Esophagus squamous epithelium (tissue), 4 donors: ENCODE measurements around the gene ICAM4.

Experiments used
- POLR2A ChIP-seq, 4 donors: fragments of 450-650 bp; IDR thresholded peaks; one replicate each; pipeline ENCODE4 v1.6.1; 2017; ENCODE audit warnings: antibody characterized with exemption in 4 of 4, mild to moderate bottlenecking in 4 of 4, moderate library complexity in 3 of 4
- TF ChIP-seq, protein P1 (sequence below), 6 experiments: fragments of 450-650 bp in 4 of 6; fragments of 200-600 bp in 2 of 6; sonication (generic) in 2 of 6; IDR thresholded peaks; one replicate each; pipeline ENCODE4 v1.5.1; 2016 to 2019; ENCODE audit warnings: antibody characterized with exemption in 6 of 6, mild to moderate bottlenecking in 4 of 6, moderate library complexity in 4 of 6

DNA sequence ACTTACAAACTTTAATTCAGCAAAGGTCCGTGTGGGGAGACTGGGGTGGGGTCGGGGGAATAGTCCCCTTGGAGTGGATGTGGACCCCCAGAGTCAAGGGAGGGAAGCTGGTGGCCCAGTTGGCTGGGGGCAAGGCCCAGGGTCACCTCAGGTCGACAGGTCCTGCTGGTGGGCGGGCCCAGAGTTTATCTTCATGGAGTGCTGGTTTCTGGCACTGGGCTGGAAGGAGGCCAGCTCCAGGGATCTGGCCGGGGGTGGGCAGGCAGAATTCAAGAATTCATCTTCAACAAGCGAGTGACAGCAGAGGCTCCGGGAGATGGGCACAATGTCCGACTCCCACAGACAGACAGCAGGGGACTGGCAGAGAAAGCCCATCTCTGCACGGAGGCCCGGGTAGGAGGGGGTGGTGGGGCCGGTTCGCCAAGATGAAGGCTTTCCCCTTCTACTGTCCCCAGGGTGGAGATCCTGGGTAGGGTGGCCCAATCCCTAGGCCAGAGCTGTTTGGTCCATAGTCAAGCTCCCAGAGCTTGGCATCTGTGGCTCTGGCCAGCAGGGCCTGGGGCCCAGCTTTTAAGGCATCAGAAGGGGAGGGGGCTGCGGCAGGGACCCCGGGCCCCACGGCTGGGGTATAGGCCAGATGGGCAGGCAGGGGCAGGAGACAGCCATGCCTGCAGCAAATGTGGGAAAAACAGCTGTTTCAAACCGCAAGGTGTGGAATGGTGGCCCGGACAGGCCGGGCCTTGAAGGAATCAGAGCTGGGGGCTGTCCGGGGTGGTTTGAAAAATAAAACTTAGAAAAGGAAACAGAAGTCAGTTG, 29.7 kb downstream of the ICAM4 start:
- TF ChIP-seq POLR2A (IDR thresholded peaks at IDR 0.05) = no peak
- TF ChIP-seq, protein P1, sequence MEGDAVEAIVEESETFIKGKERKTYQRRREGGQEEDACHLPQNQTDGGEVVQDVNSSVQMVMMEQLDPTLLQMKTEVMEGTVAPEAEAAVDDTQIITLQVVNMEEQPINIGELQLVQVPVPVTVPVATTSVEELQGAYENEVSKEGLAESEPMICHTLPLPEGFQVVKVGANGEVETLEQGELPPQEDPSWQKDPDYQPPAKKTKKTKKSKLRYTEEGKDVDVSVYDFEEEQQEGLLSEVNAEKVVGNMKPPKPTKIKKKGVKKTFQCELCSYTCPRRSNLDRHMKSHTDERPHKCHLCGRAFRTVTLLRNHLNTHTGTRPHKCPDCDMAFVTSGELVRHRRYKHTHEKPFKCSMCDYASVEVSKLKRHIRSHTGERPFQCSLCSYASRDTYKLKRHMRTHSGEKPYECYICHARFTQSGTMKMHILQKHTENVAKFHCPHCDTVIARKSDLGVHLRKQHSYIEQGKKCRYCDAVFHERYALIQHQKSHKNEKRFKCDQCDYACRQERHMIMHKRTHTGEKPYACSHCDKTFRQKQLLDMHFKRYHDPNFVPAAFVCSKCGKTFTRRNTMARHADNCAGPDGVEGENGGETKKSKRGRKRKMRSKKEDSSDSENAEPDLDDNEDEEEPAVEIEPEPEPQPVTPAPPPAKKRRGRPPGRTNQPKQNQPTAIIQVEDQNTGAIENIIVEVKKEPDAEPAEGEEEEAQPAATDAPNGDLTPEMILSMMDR (IDR thresholded peaks at IDR 0.05) = no peak
